Neural cell (in vitro differentiated cells): Measurements from ENCODE around the gene SACS.

Source experiments
- CTCF ChIP-seq: fragments of 450-650 bp; IDR thresholded peaks from 2 replicates; pipeline ENCODE4 v1.5.1; 2014; ENCODE audit warnings: antibody characterized with exemption, mild to moderate bottlenecking, moderate library complexity; ENCODE audit not compliant: poor library complexity, severe bottlenecking
- POLR2AphosphoS5 ChIP-seq: IDR thresholded peaks from 2 replicates; pipeline ENCODE4 v1.6.1; 2012

DNA sequence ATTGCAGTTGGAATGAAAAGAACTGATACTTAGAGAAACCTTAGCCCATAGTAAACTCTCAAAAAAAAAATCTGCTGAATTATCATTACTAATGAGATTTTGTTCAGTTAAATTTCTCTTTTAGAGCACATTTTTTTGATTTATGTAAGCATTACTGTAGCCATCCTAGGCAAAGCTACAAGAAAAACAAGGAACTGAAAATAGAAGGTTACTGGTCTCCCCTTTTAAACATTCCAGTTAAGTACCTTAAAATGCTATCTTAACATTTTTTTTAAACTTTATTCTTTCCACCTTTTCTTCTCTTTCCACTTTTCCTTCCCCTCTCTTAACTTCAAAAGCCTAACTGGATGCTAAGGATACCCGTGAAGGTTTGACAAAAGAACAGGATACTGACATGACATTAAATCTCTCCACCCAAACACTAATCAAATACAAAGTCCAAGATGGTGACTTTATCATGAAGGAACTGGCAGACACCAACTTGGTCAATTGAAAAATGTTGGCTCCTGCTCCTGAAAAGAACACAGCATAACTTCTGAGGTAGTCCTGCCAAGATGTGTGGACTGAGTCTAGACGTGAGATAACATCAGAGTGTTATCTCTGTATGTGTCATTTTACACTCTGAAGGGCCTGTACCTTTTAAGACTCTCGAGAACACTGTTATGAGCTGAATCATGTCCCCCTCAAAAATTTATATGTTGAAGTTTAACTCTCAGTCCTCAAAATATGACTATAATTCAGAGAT is 29.5 kb upstream of the SACS start:
- TF ChIP-seq CTCF (no peak), POLR2AphosphoS5 (no peak)
